ENCODE results near the gene RASSF5.

The RASSF5 gene

GRCh38 chr1:206521694-206522402 is 14.5 kb downstream of the RASSF5 start:
- peaks cover 12 to 17% of the 10 kb centered on the region in 2 donors for H3K4me1 Mint-ChIP-seq
- DNase-seq (no peak), ATAC-seq (replicated peaks) (no peak)
- H3K27ac Mint-ChIP-seq: no peak overlapping the region
- H3K9me3 Mint-ChIP-seq: no peaks in the 10 kb centered on the region
- no peak overlapping the region for H3K4me3 Mint-ChIP-seq
- no peaks in the 10 kb centered on the region for H3K27me3 Mint-ChIP-seq
- no peaks in the 10 kb centered on the region for H3K36me3 Mint-ChIP-seq

- H3K4me3 Mint-ChIP-seq: no peak overlapping the region
- H3K27ac Mint-ChIP-seq: peak overlapping the region; percentile 47
- no peaks in the 10 kb centered on the region for H3K9me3 Mint-ChIP-seq
- peaks cover 12 to 22% of the 10 kb centered on the region in 2 donors for H3K4me1 Mint-ChIP-seq
- ATAC-seq (replicated peaks): peak in 1 of 2 donors; percentile 20
- no peak for DNase-seq
- H3K27me3 Mint-ChIP-seq: no peaks in the 10 kb centered on the region
- no peaks in the 10 kb centered on the region for H3K36me3 Mint-ChIP-seq
Observed at GRCh38 chr1:206524739-206525364, 17.5 kb downstream of the RASSF5 start.

- Mint-ChIP-seq H3K9me3 (no peaks in the 10 kb centered on the region), H3K27me3 (no peaks in the 10 kb centered on the region), H3K4me3 (no peak overlapping the region), H3K36me3 (no peaks in the 10 kb centered on the region), H3K4me1 (peaks cover 12 to 22% of the 10 kb centered on the region in 2 donors), H3K27ac (peak overlapping the region; percentile 34)
- DNase-seq (no peak), ATAC-seq (replicated peaks) (peak; percentile 50 to 52)
Observed at GRCh38 chr1:206526064-206526911, 19.0 kb downstream of the RASSF5 start.

DNA sequence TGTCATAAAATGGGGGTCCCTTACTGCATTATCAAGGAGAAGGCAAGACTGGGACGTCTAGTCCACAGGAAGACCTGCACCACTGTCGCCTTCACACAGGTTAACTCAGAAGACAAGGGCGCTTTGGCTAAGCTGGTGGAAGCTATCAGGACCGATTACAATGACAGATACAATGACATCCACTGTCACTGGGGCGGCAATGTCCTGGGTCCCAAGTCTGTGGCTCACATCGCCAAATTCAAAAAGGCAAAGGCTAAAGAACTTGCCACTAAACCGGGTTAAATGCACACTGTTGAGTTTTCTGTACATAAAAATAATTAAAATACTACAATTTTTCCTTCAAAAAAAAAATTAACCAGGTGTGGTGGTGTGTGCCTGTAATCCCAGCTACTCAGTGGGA is 22.1 kb downstream of the RASSF5 start:
- ATAC-seq (replicated peaks) (no peak), DNase-seq (no peak)
- H3K4me3 Mint-ChIP-seq: no peak overlapping the region
- H3K4me1 Mint-ChIP-seq: peaks cover 12 to 25% of the 10 kb centered on the region in 2 donors
- no peak overlapping the region for H3K27ac Mint-ChIP-seq
- H3K36me3 Mint-ChIP-seq: no peaks in the 10 kb centered on the region
- no peaks in the 10 kb centered on the region for H3K27me3 Mint-ChIP-seq
- H3K9me3 Mint-ChIP-seq: no peaks in the 10 kb centered on the region

GRCh38 chr1:206532368-206532767 is 25.0 kb downstream of the RASSF5 start:
- no peaks in the 10 kb centered on the region for H3K9me3 Mint-ChIP-seq
- no peaks in the 10 kb centered on the region for H3K36me3 Mint-ChIP-seq
- peaks cover 0 to 5% of the 10 kb centered on the region in 2 donors for H3K27me3 Mint-ChIP-seq
- no peak for DNase-seq
- no peak for ATAC-seq (replicated peaks)
- H3K27ac Mint-ChIP-seq: no peak overlapping the region
- peaks cover 6 to 16% of the 10 kb centered on the region in 2 donors for H3K4me1 Mint-ChIP-seq
- H3K4me3 Mint-ChIP-seq: no peak overlapping the region

- H3K4me3 Mint-ChIP-seq: no peak overlapping the region
- no peak overlapping the region for H3K27ac Mint-ChIP-seq
- H3K36me3 Mint-ChIP-seq: peaks cover 0 to 8% of the 10 kb centered on the region in 2 donors
- DNase-seq (no peak), ATAC-seq (replicated peaks) (no peak)
- peaks cover 0 to 5% of the 10 kb centered on the region in 2 donors for H3K27me3 Mint-ChIP-seq
- H3K9me3 Mint-ChIP-seq: no peaks in the 10 kb centered on the region
- peaks cover 9 to 23% of the 10 kb centered on the region in 2 donors for H3K4me1 Mint-ChIP-seq
Observed at GRCh38 chr1:206534552-206534951, 27.2 kb downstream of the RASSF5 start.

- no peaks in the 10 kb centered on the region for H3K9me3 Mint-ChIP-seq
- H3K27ac Mint-ChIP-seq: no peak overlapping the region
- peaks cover 0 to 5% of the 10 kb centered on the region in 2 donors for H3K27me3 Mint-ChIP-seq
- DNase-seq: no peak
- no peak for ATAC-seq (replicated peaks)
- H3K4me1 Mint-ChIP-seq: peaks cover 9 to 23% of the 10 kb centered on the region in 2 donors
- peaks cover 0 to 8% of the 10 kb centered on the region in 2 donors for H3K36me3 Mint-ChIP-seq
- no peak overlapping the region for H3K4me3 Mint-ChIP-seq
Observed at GRCh38 chr1:206535853-206536188, 28.5 kb downstream of the RASSF5 start.

DNA sequence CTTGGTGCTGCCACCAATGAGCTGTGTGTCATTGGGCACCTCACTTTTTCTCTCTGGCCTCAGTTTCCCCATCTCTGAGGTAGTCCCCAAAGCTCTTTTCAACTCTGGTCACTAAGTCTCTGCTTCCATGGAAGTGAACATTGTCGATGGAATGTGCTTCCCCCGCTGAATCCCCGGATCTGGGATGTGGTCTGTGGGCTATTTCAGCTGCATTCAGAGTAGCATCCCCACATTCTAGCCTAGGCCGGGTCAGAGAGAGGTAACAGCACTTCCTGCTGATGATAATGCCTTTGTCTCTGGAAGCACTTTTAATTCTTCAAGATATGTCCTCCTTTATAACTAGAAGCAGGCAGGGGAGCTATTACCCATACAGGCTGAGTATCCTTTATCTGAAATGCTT is 29.8 kb downstream of the RASSF5 start:
- peaks cover 9 to 23% of the 10 kb centered on the region in 2 donors for H3K4me1 Mint-ChIP-seq
- no peaks in the 10 kb centered on the region for H3K9me3 Mint-ChIP-seq
- no peak for ATAC-seq (replicated peaks)

DNA sequence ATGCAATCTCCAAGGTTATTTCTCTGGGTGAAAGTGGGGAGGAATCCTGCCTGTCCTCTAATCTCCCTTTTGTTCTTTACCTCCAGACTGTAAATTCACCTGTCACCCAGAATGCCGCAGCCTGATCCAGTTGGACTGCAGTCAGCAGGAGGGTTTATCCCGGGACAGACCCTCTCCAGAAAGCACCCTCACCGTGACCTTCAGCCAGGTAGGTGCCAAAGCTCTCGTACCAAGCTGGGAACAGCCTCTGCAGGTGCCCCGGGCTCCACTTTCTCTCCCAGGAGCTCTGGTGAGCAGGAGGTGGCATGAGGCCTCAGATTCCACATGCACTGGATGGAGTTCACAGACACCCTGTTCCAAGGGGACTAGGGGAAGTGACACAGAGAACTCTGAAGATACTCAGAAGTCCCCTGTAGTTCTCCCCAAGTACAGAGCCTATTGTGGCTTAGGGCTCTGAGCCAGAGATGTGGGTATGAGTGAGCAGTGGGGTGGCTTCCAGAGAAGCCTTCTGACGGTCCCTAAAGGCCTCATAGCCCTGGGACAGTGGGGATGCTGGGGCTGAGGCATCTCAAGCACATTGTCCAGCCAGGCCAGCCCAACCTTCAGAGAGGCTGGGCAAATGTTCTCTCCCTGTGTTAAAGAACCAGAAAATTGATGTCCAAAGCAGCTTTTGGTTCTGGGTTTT is 30.9 kb downstream of the RASSF5 start:
- DNase-seq (no peak), ATAC-seq (replicated peaks) (peak; percentile 56 to 65)
- Mint-ChIP-seq H3K27ac (peak overlapping the region; percentile 75), H3K36me3 (peaks cover 3 to 8% of the 10 kb centered on the region in 2 donors), H3K4me3 (no peak overlapping the region), H3K4me1 (peaks cover 9 to 23% of the 10 kb centered on the region in 2 donors), H3K27me3 (peaks cover 0 to 5% of the 10 kb centered on the region in 2 donors), H3K9me3 (no peaks in the 10 kb centered on the region)

More for the DNA sequence above, 29.8 kb downstream of the RASSF5 start:
- Mint-ChIP-seq H3K27ac (no peak overlapping the region), H3K27me3 (peaks cover 0 to 5% of the 10 kb centered on the region in 2 donors), H3K36me3 (peaks cover 3 to 8% of the 10 kb centered on the region in 2 donors), H3K4me3 (no peak overlapping the region)
- DNase-seq: no peak

- Mint-ChIP-seq H3K4me1 (peaks cover 9 to 23% of the 10 kb centered on the region in 2 donors), H3K27me3 (peaks cover 0 to 5% of the 10 kb centered on the region in 2 donors), H3K36me3 (peaks cover 3 to 8% of the 10 kb centered on the region in 2 donors), H3K9me3 (no peaks in the 10 kb centered on the region), H3K4me3 (no peak overlapping the region), H3K27ac (peak overlapping the region; percentile 75)
- ATAC-seq (replicated peaks) (no peak), DNase-seq (no peak)
Observed at GRCh38 chr1:206538901-206539640, 31.7 kb downstream of the RASSF5 start.

- Mint-ChIP-seq H3K27ac (no peak overlapping the region), H3K9me3 (no peaks in the 10 kb centered on the region), H3K4me3 (no peak overlapping the region), H3K36me3 (peaks cover 3 to 8% of the 10 kb centered on the region in 2 donors), H3K27me3 (peaks cover 0 to 5% of the 10 kb centered on the region in 2 donors), H3K4me1 (peaks cover 13 to 22% of the 10 kb centered on the region in 2 donors)
- DNase-seq: no peak
- ATAC-seq (replicated peaks): no peak
Observed at GRCh38 chr1:206540044-206540780, 32.9 kb downstream of the RASSF5 start.

- peaks cover 3 to 8% of the 10 kb centered on the region in 2 donors for H3K36me3 Mint-ChIP-seq
- no peak for ATAC-seq (replicated peaks)
- H3K9me3 Mint-ChIP-seq: no peaks in the 10 kb centered on the region
- H3K27ac Mint-ChIP-seq: peak overlapping the region; percentile 63
- H3K27me3 Mint-ChIP-seq: peaks cover 0 to under 1% of the 10 kb centered on the region in 2 donors
- H3K4me1 Mint-ChIP-seq: peaks cover 9 to 19% of the 10 kb centered on the region in 2 donors
- H3K4me3 Mint-ChIP-seq: no peak overlapping the region
- no peak for DNase-seq
Observed at GRCh38 chr1:206541236-206541833, 34.0 kb downstream of the RASSF5 start.

Data from stimulated activated naive B cell treated with anti-CD40 and anti-IgM and Interleukin-4, amounts not matched to agents 10 μg/mL and 1 μg/mL and 100 μg/mL, for 72 hours (primary cell).